Inferior parietal cortex (tissue), 1 donor: ENCODE results near the gene CRYGD.
"Not testable (repeated sequence)": the region's sequence is repeated elsewhere in the genome, so short reads cannot be mapped to it uniquely, and the experiment has no call there.

Experiments
- DNase-seq: peaks from one replicate; pipeline ENCODE4 v3.0.0-alpha.2; 2016; ENCODE audit errors: extremely low spot score

Gene CRYGD

DNA sequence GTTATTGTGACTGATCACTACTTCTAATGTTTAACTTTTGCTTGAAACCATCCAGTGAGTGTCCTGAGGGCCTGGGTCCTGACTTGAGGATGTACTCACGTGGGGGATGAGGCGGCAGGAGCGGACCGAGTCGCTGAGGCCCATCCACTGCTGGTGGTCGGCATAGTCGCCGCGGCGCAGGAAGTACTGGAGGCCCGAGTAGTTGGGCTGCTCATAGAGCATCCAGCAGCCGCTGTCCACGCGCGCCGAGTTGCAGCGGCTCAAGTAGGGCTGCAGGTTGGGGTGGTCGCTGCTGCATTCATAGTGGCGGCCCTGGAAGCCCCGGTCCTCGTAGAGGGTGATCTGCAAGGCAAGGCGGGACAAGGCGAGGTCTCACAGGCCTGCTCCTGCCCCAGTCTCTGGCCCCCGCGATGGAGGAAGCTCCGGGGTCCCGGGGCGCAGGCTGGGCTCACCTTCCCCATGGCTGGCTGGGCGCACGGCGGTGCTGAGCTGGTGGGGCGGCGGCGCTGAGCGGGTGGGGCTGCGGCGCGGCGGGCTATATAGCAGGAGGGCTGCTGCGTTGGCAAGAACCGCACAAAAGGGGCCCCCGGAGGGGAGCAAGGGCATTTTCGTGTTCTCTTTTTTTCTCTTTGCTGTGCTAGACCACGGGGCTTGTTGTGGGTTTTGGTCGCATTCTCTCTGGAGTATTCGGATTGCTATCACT lies at the start of gene CRYGD:
TSS of gene CRYGD (minus strand) at position 512 of the 703 bp plus-strand sequence. CDS start at position 461, 51 bp downstream.
- DNase-seq, result not testable (repeated sequence)

DNA sequence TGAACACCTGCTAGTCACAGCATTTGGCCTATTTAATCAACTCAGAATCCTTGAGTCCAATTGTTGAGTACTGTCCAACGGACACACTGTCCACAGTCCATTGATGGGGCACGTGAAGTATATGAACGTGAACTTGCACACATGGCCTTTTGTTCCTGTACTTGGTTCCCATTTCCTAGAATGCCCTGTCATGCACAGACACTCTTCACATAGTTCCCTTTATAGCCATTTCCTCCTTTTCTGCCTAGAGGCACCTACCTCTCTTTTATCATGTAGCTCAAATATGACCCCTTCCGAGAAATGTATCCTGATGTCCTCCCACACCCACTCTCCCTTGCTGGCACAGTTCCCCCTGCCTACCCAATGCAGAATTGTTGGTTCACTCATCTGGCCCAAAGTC lies 47.8 kb upstream of the CRYGD start:
- no peak for DNase-seq

DNA sequence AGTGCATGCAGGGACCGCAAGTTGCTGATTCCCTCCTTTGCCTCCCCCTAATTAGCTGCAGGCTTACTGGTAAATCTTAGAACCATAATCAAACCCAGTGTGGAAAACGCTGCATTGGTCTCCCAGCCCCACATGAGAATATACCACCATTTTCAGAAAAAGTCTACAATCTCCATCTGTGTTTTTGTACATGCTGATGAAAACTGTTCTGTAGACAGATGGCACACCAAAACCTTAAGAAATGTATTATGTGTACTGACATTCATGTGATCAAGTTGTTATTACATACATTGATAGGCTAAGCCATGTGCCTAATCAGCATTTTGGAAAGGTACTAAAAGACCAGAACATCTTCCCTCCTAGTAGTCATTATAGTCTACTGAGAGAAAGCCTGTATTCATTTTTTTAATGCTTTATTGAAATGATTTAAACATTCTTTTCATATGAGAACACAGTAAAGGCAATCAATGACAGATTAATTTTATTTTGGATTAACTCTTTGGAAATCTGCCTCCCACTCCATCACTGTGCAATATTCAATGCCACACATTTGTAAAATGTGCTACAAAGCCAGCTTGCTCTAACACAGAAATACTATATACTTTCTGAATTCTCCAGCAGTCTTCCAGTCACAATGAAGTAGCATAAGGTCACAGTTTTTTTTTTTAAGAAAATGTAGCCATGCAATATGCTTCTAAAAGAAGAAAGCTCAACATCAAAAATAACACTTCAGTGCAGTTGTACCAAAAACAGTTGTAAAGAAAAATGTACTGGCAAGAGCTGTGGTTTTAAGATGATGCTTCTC lies 40.8 kb upstream of the CRYGD start:
- DNase-seq, result no peak

DNA sequence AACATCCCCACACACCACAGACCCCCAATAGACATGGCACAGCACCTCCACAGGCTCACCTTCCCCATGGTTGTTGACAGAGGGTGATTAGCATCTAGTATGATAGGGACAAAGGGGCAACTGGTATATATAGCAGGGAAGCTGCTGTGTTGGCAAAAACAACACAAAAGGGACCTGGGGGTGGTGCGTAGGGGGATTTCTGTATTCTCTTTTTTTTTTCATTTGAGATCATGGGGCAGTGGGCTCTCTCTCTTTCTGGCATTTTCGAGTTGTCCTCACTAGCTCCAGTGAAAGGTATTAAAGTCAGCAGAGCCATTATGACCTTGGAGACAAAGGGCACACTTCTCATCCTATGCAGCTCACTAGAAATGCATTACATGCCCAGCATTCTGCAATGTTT lies 39.2 kb upstream of the CRYGD start, which contains the start of gene CRYGA:
TSS of gene CRYGA (minus strand) at position 101 of the 400 bp plus-strand sequence. CDS start at position 68, 33 bp downstream.
- DNase-seq, result no peak

DNA sequence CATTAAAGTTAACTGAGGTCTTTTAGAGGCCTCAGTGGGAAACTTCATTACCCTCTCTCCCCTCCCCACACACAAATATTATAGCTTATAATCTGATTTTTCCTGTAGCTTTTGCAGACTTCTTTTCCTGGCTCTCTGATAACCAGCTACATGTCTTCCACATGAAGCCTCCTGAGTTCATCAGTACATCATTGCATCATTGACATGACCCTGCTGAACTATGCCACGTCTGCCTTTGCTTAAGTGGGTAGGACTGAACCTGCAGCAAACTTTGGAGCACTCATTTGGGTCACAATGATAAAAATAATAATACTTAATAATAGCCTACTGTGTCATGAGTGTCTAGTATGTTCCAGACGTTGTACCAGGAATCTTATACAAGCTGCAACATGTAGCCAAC lies 32.1 kb upstream of the CRYGD start:
- no peak for DNase-seq

DNA sequence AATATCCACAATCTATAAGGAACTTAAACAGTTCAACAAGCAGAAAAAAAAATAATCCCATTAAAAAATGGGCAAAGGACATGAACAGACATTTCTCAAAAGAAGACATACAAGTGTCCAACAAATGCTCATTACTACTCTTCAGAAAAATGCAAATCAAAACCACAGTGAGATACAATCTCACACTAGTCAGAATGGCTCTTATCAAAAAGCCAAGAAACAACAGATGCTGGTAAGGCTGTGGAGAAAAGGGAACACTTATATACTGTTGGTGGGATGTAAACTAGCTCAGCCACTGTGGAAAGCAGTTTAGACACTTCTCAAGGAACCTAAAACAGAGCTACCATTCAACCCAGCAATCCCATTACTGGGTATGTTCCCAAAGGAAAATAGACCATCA lies 28.8 kb upstream of the CRYGD start:
- no peak for DNase-seq

DNA sequence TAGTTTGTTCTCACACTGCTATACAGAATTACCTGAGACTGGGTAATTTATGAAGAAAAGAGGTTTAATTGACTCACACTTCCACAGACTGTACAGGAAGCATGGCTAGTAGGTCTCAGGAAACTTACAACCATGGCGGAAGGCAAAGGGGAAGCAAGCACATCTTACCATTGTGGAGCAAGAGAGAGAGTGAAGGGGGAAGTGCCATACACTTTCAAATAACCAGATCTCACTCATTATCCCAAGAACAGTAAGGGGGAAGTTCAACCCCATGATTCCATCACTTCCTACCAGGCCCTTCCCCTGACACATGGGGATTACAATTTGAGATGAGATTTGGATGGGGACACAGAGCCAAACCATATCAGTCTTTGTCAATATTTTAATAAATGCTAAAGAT lies 26.6 kb upstream of the CRYGD start:
- DNase-seq, result no peak

DNA sequence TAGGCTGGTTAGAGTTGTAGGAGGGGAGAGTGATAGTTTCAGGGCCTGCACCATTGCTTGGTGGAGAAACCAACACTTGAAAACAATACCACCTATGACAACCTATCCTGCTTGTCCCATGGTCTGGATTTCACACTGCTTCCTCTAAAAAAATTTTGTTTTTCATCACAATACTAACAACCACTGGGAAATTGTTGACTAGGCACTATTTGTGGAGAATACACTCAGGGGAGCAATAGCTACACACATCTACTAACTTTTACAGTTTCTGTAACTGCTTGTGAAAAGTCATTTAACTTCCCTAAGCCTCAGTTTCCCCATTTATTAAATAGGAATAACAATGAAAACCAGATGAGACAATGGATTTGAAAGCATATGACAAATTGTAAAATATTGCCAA lies 25.8 kb upstream of the CRYGD start:
- no peak for DNase-seq

DNA sequence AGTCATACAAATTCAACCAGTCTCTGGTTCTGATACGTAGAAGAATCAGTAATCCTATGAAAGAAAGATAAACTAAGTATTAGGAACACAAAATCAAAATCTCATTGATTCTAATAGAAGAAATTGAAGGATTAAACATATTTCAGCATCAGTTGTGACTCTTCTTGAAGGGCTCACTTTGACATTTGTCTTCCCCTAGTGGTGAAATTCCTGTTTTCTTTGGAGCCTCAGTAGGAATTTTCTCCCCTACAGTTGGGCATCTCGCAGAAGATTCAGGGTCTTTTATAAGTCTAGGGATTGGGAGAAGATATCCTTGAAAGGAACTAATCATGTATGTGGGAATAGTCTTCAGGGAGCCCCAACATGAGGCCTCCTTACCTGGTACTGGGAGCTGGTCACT lies 24.5 kb upstream of the CRYGD start:
- DNase-seq, result no peak

DNA sequence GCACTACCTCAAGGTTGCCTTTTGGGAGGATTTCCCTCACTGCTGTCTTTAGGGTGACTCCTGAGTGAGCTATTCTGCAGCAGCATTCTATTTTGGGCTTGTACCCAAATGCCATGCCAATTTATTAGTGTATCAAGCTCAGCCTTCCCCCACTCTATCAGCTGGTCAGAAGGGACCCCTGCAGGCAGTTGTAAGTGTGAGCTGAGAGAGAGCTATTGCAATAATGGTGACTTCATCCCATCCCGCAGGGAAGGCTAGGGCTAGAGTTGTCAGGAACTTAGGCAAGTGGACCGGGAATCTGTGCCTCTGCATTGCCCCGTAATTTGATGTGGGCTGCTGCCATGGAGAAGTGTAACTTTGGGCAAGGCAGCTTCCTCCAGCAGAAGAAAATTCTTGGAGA lies 23.4 kb upstream of the CRYGD start:
- no peak for DNase-seq

DNA sequence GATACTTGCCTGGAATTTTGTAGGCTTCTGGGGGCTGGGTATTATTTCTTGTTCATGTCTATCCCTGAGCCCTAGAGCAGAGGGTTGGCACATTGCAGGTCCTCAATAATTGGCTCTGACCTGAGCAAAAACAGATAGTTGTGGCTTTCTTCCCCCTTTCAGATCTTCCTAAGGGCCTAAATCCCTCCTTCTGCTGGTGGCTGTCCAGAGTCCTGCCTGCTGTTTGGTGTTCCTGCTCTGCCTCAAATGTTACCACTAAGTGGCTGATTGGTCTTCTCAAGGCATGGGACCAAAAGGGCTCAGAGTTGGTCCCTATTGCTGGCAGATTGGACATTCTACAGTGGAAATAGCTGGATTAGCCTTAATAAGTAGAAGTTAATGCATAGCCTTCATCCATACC lies 22.7 kb upstream of the CRYGD start:
- no peak for DNase-seq

DNA sequence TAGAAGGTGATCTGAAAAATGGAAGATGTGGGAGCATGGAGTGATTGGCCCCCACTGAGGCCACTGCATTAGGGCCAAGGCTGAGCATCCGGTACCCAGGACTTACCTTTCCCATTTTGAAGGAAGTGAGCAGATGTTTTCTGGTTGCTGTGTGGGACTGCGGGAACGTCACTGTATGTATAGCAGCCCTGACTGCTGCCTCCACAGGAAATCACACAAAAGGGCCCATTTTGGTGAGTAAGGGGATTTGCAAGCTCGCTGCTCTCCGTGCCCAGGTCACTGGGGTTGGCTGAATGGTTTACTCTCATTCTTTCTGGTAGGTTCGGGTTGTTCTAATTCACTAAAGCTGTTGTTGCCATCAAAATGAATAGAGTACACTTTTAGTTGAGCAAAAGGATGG lies 21.7 kb upstream of the CRYGD start, which contains the start of gene CRYGB:
TSS of gene CRYGB (minus strand) at position 153 of the 400 bp plus-strand sequence. CDS start at position 115, 38 bp downstream.
- no peak for DNase-seq

DNA sequence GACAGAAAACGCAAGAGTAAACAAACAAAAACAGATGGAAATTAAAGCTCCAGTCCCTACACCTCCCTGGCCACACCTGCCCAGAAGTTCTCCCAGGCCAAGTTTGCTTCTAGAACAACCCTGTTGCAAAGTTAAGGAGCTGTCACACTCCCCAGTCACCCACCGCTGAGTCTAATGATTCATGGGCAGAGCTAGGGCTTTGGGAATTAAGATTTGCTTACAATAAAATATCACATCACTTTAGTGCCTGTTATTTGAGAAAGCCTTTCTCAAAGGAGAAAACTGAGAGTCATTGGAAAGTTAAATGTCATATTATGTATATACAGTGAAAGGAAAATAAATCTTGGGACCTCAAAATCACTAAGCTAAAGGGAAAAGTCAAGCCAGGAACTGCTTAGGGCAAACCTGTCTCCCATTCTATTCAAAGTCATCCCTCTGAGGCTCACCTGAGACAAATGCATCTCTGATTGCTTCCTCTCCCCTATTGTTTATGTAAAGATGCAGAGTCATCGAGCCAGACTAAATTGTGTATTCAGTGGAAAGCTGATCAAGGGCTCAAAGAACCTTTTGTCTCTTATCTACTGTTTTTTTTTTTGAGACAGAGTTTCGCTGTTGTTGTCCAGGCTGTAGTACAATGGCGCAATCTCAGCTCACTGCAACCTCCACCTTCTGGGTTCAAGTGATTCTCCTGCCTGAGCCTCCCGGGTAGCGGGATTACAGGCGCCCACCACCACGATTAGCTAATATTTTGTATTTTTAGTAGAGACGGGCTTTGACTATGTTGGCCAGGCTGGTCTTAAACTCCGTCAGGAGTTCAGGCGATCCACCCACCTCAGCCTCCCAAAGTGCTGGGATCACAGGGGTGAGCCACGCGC lies 18.8 kb upstream of the CRYGD start:
- peak; percentile 25 for DNase-seq

DNA sequence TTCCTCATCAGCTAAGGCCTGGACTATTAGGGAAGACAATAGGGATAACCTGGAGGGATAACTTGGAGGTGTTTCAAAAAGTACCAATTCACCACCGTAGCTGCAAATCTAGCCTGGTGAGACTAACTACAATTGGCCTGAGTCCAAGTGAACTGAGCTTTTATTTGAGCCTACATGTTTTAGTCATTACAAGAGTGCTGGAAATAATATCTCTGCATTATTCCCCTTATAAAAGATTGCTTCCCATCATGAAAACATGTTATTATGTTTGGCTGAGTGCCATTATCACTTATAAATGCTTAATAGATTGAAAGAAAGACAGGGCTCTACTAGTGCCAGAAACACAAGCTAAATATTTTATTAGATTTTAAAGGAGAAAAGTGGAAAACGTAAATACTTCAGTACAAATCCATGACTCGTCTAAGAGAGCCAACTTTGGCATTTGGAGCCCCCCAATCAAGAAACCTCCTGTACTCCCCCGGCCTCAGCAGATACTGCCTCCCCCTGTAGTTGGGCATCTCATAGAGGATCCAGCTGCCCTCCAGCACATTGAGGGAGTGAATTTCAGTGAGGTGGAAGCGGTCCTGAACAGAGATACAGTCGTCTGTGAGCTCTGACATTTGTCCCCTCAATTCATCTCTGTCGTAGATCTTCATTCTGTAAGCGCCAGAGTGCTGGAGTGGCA lies 18.1 kb upstream of the CRYGD start:
- no peak for DNase-seq

DNA sequence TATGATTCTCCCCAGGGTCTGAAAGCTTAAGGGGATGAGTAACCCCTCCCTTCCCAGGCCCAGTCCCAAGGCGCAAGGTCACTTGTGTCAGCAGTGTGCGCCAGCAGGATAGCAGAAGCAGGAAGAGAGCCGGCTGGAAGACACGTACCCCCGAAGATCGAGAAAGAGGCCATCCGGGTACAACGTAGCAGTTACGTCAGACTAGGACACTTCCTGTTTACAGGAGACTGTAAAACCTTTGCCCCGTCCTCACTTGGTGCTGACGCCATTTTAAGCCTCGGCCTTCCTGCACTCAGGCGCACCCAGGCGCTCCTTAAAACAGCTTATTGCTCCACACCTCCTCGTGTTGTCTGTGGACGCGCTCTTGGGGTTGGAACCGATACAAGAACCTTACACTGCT lies 15.1 kb upstream of the CRYGD start:
- DNase-seq, result no peak

DNA sequence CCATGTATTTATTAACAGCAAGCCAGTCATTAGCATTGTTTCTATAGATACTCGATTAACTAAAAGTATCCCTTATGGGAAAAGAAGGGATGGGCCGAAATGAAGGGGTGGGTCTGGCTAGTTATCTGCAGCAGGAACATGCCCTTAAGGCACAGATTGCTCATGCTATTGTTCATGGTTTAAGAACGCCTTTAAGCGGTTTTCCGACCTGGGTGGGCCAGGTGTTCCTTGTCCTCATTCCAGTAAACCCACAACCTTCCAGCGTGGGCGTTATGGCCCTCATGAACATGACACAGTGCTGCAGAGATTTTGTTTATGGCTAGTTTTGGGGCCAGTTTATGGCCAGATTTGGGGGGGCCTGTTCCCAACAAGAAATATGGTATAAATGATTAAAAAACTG lies 14.0 kb upstream of the CRYGD start:
- not testable (repeated sequence) for DNase-seq

DNA sequence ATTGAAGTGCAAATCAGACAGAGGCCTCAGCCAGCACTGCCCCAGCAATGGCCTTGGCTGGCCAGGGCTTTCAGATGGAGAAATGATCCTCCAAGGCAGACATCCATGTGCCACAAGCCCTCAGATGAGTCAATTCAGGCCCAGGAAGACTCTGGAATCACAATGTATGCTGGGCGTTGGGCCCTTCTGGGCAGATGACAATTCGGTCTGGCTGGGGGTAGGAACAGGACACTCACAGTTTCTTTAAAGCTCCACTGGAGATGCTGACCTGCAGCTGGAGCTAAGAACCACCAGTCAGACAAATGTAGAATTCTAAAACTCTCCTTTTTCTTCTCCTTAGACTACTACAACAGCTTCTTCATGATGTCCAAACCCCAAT lies 12.4 kb upstream of the CRYGD start:
- no peak for DNase-seq

DNA sequence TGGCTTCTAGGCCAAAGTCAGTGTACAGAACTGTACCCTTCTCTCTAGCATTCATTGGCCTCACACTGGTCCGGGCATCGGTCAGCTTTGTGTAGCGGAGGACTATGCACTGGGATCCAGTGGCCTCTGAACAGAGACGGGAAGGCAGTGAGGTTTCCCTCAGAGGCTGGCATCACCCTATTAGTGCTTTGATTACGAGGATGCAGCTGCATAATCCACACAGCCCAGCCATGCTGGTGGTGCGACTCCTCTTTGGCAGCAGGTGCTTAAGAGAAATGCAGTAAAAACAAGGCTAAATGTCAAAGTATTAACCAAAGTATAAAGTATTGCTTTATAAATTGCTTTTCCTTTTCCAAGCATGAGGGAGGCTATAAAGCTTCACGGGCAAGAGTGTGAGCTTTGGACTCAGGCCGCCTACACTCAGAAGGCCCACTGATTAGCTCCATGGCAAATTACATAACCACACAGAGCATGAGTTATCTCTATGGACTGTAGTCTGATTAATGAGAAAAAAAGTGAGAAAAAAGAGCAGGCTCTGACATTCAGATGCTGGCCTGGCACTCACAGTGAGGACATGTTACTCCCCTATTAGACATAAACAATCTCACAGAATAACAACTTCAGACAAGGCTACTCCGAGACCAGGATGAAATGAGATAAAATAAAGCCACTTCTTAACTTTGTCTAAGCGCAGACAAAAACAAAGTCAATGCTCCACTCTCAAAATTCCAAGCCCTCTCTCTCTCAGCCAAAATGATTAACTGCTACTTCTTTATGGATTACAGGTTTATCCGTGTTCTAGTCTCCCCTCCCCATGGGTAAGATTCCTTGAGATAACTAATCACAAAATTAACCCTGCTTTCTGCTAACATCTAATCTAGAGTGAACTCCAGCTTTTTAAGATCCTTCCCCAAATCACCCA lies 11.7 kb upstream of the CRYGD start:
- DNase-seq, result no peak

DNA sequence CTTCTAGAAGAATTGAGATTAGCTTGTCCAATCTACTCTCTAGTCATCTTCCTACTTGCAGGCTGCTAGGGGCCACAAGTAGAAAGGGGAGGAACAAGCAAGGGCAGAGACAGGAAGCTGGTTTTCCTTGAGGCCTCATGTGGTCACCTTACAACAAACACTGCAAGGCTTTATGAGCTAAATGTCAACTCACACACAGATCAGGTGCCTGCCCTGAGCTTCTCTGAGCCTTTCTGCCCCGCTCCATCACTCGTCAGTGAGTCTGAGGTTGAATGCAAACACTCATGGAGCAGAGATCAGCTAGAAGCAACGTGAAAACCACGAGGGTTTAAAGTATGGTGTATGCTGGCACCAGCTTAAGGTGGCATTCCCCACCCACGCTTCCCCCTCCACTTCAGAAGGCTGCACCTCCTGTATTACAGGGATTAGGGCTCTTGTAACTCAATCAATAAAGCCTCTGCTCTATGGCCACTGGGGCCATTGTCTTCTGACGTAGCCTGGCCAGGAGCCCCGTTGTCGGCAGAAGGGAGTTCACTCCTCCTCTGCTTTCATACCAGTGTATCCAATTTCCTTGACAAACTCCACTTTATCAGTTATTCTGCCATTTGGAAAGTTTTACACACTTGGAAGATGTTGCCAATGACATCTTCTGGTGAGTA lies 10.7 kb upstream of the CRYGD start:
- no peak for DNase-seq

DNA sequence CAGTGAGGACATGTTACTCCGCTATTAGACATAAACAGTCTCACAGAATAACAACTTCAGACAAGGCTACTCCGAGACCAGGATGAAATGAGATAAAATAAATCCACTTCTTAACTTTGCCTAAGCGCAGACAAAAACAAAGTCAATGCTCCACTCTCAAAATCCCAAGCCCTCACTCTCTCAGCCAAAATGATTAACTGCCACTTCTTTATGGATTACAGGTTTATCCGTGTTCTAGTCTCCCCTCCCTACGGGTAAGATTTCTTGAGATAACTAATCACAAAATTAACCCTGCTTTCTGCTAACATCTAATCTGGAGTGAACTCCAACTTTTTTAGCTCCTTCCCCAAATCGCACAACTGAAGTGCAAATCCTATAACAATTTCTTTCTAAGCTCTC lies 6.4 kb upstream of the CRYGD start:
- DNase-seq, result no peak
